Nephron (organoid): Measurements from ENCODE around the gene PGLYRP2.

ENCODE experiments used
- H3K27ac Mint-ChIP-seq, 3 experiments: 2 replicates each; pipeline ENCODE4 v1.8.0; 2020; ENCODE audit warnings: mixed read lengths in 3 of 3, mild to moderate bottlenecking in 2 of 3, moderate library complexity in 1 of 3
- H3K27me3 Mint-ChIP-seq: 2 replicates; pipeline ENCODE4 v1.8.0; 2021; ENCODE audit warnings: low read depth, mild to moderate bottlenecking, moderate library complexity, mixed read lengths
- H3K36me3 Mint-ChIP-seq: 2 replicates; pipeline ENCODE4 v1.8.0; 2020; ENCODE audit warnings: low read depth, mixed read lengths
- H3K4me1 Mint-ChIP-seq: 2 replicates; pipeline ENCODE4 v1.8.0; 2020; ENCODE audit warnings: mixed read lengths
- H3K4me3 Mint-ChIP-seq, 3 experiments: 2 replicates each; pipeline ENCODE4 v1.8.0; 2020; ENCODE audit warnings: mild to moderate bottlenecking in 3 of 3, mixed read lengths in 3 of 3, moderate library complexity in 2 of 3
- H3K9me3 Mint-ChIP-seq: 2 replicates; pipeline ENCODE4 v1.8.0; 2020; ENCODE audit warnings: mixed read lengths
- CTCF ChIP-seq, 3 experiments: fragments of 200-600 bp; sonication (generic); IDR thresholded peaks; one replicate each; pipeline ENCODE4 v1.5.0; 2021; ENCODE audit warnings: antibody characterized with exemption in 3 of 3; ENCODE audit not compliant: unreplicated experiment in 3 of 3

The PGLYRP2 gene

GRCh38 chr19:15443838-15444237 is 35.5 kb downstream of the PGLYRP2 start:
- no peak for TF ChIP-seq CTCF (IDR thresholded peaks at IDR 0.05; ENCODE audit: unreplicated experiment in 3 of 3)
- Mint-ChIP-seq H3K4me3 (no peak overlapping the region), H3K9me3 (no peaks in the 10 kb centered on the region), H3K27me3 (peaks cover 4% of the 10 kb centered on the region), H3K36me3 (peaks cover 4% of the 10 kb centered on the region), H3K4me1 (peaks cover 6% of the 10 kb centered on the region), H3K27ac (no peak overlapping the region)

- Mint-ChIP-seq H3K4me3 (no peak overlapping the region), H3K9me3 (no peaks in the 10 kb centered on the region), H3K36me3 (peaks cover 4% of the 10 kb centered on the region), H3K27ac (no peak overlapping the region), H3K4me1 (peaks cover under 1% of the 10 kb centered on the region), H3K27me3 (peaks cover 4% of the 10 kb centered on the region)
- no peak for TF ChIP-seq CTCF (IDR thresholded peaks at IDR 0.05; ENCODE audit: unreplicated experiment in 3 of 3)
Measured at GRCh38 chr19:15443325-15443724, 36.0 kb downstream of the PGLYRP2 start.

- Mint-ChIP-seq H3K4me1 (no peaks in the 10 kb centered on the region), H3K4me3 (no peak overlapping the region), H3K9me3 (no peaks in the 10 kb centered on the region), H3K27ac (no peak overlapping the region), H3K36me3 (peaks cover 4% of the 10 kb centered on the region), H3K27me3 (peaks cover under 1% of the 10 kb centered on the region)
- no peak for TF ChIP-seq CTCF (IDR thresholded peaks at IDR 0.05; ENCODE audit: unreplicated experiment in 3 of 3)
Measured at GRCh38 chr19:15442142-15442920, 37.0 kb downstream of the PGLYRP2 start.

- Mint-ChIP-seq H3K4me3 (no peak overlapping the region), H3K4me1 (no peaks in the 10 kb centered on the region), H3K9me3 (no peaks in the 10 kb centered on the region), H3K27me3 (no peaks in the 10 kb centered on the region), H3K36me3 (no peaks in the 10 kb centered on the region), H3K27ac (no peak overlapping the region)
- TF ChIP-seq CTCF (IDR thresholded peaks at IDR 0.05; ENCODE audit: unreplicated experiment in 3 of 3): no peak
Measured at GRCh38 chr19:15441317-15441716, 38.0 kb downstream of the PGLYRP2 start.

GRCh38 chr19:15439821-15440641 is 39.3 kb downstream of the PGLYRP2 start:
- no peaks in the 10 kb centered on the region for H3K9me3 Mint-ChIP-seq
- no peaks in the 10 kb centered on the region for H3K36me3 Mint-ChIP-seq
- no peaks in the 10 kb centered on the region for H3K27me3 Mint-ChIP-seq
- H3K27ac Mint-ChIP-seq: no peak overlapping the region
- H3K4me1 Mint-ChIP-seq: no peaks in the 10 kb centered on the region
- no peak overlapping the region for H3K4me3 Mint-ChIP-seq
- no peak for TF ChIP-seq CTCF (IDR thresholded peaks at IDR 0.05; ENCODE audit: unreplicated experiment in 3 of 3)
